Thoracic aorta (tissue), 2 donors: ENCODE data around the gene SLC45A3. TPM values are rescaled to one million over a fixed set of nuclear protein-coding genes. Genes with fewer than 3 reads are reported as not detected.
"Not testable (repeated sequence)": the region's sequence is repeated elsewhere in the genome, so short reads cannot be mapped to it uniquely, and the experiment has no call there.

ENCODE experiments used
- ATAC-seq: fragments of 150-250 bp; one replicate; pipeline ENCODE4 v1.8.0; 2017; ENCODE audit warnings: low read depth; ENCODE audit not compliant: insufficient number of reproducible peaks, low FRiP score
- DNase-seq: peaks from one replicate; pipeline ENCODE4 v3.0.0-alpha.2; 2020; ENCODE audit warnings: low spot score
- H3K27ac ChIP-seq, 2 donors: fragments of 200-600 bp; sonication (generic); 1 replicate in 1 of 2; 2 replicates in 1 of 2; pipeline ENCODE4 v1.5.1; 2016; ENCODE audit warnings: mild to moderate bottlenecking in 2 of 2, moderate library complexity in 2 of 2
- H3K27me3 ChIP-seq: fragments of 200-600 bp; sonication (generic); replicated peaks from 2 replicates; pipeline ENCODE4 v1.6.0; 2016; ENCODE audit warnings: mild to moderate bottlenecking; ENCODE audit not compliant: insufficient read depth
- H3K36me3 ChIP-seq: fragments of 200-600 bp; sonication (generic); one replicate; pipeline ENCODE4 v1.5.1; 2016
- H3K4me1 ChIP-seq, 2 donors: fragments of 200-600 bp; sonication (generic); 1 replicate in 1 of 2; 2 replicates in 1 of 2; pipeline versions ENCODE4 v1.5.1 to v1.6.0; 2016; ENCODE audit warnings: low read depth in 2 of 2, mild to moderate bottlenecking in 1 of 2; ENCODE audit not compliant: control insufficient read depth in 1 of 2
- H3K4me3 ChIP-seq: fragments of 200-600 bp; sonication (generic); 2 replicates; pipeline ENCODE4 v1.5.1; 2016; ENCODE audit warnings: mild to moderate bottlenecking
- H3K9me3 ChIP-seq: fragments of 200-600 bp; sonication (generic); 2 replicates; pipeline ENCODE4 v1.5.1; 2016
- CTCF ChIP-seq: fragments of 200-600 bp; sonication (generic); IDR thresholded peaks from one replicate; pipeline ENCODE4 v1.5.1; 2019; ENCODE audit warnings: antibody characterized with exemption
- total RNA-seq, 2 donors: library from RNA; depleted of rRNA; stranded (reverse); fragments of >200 nt; gene quantifications; one replicate each; pipeline versions ENCODE4 v1.1.0 to v1.2.3, GENCODE V29; 2016

SLC45A3 gene, protein sequence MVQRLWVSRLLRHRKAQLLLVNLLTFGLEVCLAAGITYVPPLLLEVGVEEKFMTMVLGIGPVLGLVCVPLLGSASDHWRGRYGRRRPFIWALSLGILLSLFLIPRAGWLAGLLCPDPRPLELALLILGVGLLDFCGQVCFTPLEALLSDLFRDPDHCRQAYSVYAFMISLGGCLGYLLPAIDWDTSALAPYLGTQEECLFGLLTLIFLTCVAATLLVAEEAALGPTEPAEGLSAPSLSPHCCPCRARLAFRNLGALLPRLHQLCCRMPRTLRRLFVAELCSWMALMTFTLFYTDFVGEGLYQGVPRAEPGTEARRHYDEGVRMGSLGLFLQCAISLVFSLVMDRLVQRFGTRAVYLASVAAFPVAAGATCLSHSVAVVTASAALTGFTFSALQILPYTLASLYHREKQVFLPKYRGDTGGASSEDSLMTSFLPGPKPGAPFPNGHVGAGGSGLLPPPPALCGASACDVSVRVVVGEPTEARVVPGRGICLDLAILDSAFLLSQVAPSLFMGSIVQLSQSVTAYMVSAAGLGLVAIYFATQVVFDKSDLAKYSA
- 1 to 10 TPM; 5.3 to 8.3 TPM for total RNA-seq

GRCh38 chr1:205680073-205680851 is at the start of gene SLC45A3:
Gene SLC45A3, minus strand, starts transcription at chr1:205680509. Its CDS starts 15,853 bp downstream, at chr1:205664656.
- no peaks in the 10 kb centered on the region for H3K27me3 ChIP-seq
- peak within 1 kb of the TSS; percentile 83 to 89 for H3K27ac ChIP-seq
- H3K9me3 ChIP-seq = no peaks in the 10 kb centered on the region
- no peak for DNase-seq
- no peak for TF ChIP-seq CTCF
- peak within 1 kb of the TSS; percentile 83 for H3K4me3 ChIP-seq
- ATAC-seq = no peak
- H3K4me1 ChIP-seq = peaks cover 18 to 40% of the 10 kb centered on the region in 2 donors
- H3K36me3 ChIP-seq = no peaks in the 10 kb centered on the region

DNA sequence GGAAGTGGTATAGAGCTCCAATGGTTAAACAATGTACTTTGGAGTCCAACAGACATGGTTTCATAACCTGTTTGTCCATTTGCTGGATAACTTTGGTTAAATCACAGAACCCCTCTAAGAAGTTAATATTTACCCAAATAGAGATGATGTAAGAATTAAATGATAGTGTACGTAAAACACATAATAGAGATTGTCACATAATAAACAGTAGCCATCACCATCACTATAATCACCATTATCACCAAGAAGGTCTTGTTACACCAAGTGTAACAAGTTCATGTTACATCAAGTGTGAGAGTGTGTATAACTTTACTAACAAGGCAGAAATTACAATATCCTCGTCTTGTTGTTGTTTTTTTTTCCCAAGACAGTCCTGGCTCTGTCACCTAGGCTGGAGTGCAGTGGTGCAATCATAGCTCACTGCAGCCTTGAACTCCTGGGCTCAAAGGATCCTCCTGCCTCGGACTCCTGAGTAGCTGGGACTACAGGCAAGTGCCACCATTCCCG is 46.4 kb upstream of the SLC45A3 start:
- Histone ChIP-seq H3K27me3 (no peaks in the 10 kb centered on the region), H3K9me3 (no peaks in the 10 kb centered on the region), H3K27ac (no peak overlapping the region), H3K4me1 (peaks cover 0 to 27% of the 10 kb centered on the region in 2 donors), H3K36me3 (peaks cover 4% of the 10 kb centered on the region), H3K4me3 (no peak overlapping the region)
- no peak for ATAC-seq
- no peak for DNase-seq
- TF ChIP-seq CTCF = no peak

- no peak for TF ChIP-seq CTCF
- H3K27ac ChIP-seq = no peak overlapping the region
- no peaks in the 10 kb centered on the region for H3K9me3 ChIP-seq
- H3K36me3 ChIP-seq = peaks cover 14% of the 10 kb centered on the region
- DNase-seq (no peak), ATAC-seq (no peak)
- no peak overlapping the region for H3K4me3 ChIP-seq
- H3K4me1 ChIP-seq = peaks cover 0 to 19% of the 10 kb centered on the region in 2 donors
- no peaks in the 10 kb centered on the region for H3K27me3 ChIP-seq
Measured at GRCh38 chr1:205725514-205725913, 45.2 kb upstream of the SLC45A3 start.

DNA sequence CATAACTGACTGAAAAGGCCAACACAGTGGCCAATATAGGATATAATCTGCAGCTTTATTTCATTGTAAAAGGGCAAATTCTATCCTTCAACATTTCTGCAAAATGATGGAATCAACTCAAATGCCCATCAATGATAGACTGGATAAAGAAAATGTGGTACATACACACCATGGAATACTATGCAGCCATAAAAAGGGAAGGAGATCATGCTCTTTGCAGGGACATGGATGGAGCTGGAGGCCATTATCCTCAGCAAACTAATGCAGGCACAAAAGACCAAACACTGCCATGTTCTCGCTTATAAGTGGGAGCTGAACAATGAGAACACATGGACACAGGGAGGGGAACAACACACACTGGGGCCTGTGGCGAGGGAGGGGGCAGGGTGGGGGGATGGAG is 40.4 kb upstream of the SLC45A3 start:
- not testable (repeated sequence) for H3K4me3 ChIP-seq, DNase-seq, ATAC-seq, H3K9me3 ChIP-seq, H3K27ac ChIP-seq, H3K27me3 ChIP-seq, H3K4me1 ChIP-seq
- H3K36me3 ChIP-seq = peaks cover 38% of the 10 kb centered on the region

DNA sequence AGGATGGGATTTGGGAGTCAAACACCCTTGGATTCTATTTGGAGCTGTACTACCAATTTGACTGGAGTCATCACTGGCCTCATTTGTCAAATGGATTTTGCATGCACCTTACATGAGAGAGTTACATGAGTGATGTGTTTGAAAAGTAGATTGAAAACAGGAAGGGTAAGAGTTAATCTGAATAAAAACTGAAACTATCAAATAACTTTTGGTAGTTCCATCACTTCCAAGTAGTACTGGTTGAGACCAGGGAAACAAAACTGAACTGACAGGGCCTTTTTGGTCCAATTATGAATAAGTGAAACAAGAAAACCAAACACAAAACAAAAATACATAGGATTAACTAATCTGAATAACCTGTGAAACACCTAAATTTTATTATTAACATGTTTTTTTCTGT is 39.5 kb upstream of the SLC45A3 start:
- Histone ChIP-seq H3K4me1 (no peaks in the 10 kb centered on the region), H3K27ac (no peak overlapping the region), H3K36me3 (peaks cover 42% of the 10 kb centered on the region), H3K27me3 (no peaks in the 10 kb centered on the region), H3K9me3 (no peaks in the 10 kb centered on the region), H3K4me3 (no peak overlapping the region)
- ATAC-seq (no peak), DNase-seq (no peak)
- no peak for TF ChIP-seq CTCF
